ENCODE data around the gene TSPAN4. TPM values are rescaled to one million over a fixed set of nuclear protein-coding genes. Genes with fewer than 3 reads are reported as not detected.
A peak's percentile ranks its signal among the peaks of the same experiment; 100 is the strongest.

TSPAN4 gene
- total and polyA plus RNA-seq, 9 of the 15 experiments (the other 6 are each of a cell fraction or from before 2014, with no cell fraction given): 0.07 to 31.0 (median 15.7) TPM

DNA sequence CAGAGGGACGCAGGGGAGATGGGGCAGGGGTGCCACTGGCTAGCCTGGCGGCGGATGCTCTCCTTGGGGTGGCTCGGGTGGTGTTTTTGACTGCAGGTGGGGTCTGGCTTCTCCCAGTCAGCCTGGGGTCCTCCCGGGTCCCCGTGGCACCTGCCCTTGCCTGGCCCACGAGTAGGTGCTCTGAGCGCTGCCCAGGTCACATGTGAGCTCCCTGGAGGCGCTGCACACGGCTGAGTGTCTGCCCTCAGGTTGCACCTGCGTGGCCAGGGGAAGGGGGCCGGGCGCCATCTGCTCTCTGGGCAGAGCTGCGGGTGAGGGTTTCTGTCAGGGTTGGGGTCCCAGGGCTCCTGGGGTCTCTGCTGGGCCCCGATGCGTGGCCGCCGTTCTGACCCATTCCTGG lies 5.2 kb downstream of the TSPAN4 start:
- CTCF ChIA-PET (ENCODE audit: low intra/inter-chr PET ratio): interaction anchor here (1.1 kb wide), 1 partner anchor 203 kb away, joined by 4 read pairs; no protein-coding TSS in a partner anchor
- H3K9me3 ChIP-seq (replicated peaks; ENCODE audit: control insufficient read depth, insufficient read depth, low read depth, low read length): no peaks in the 10 kb centered on the region
- no peak overlapping the region for H2AFZ ChIP-seq (ENCODE audit: low read depth, low read length)
- H3K9ac ChIP-seq (ENCODE audit: insufficient read depth in 1 of 2, low read depth in 2 of 2, low read length in 2 of 2): peak overlapping the region in 1 of 2 experiments; percentile 35; a peak in 2 of 4 replicates
- no peak overlapping the region for H3K4me3 ChIP-seq
- intact Hi-C loops (cut with micrococcal nuclease): loop anchor here (5.0 to 10.0 kb wide), 2 partner anchors 67 to 204 kb away; partner anchors contain the start of gene CHID1
- 55% methylated on average over 17 of the region's 18 CpGs for WGBS (ENCODE audit: insufficient coverage, low coverage, missing lambda C conversion rate)
- no peak overlapping the region for H3K4me2 ChIP-seq (ENCODE audit: insufficient read depth, low read length)
- no peaks in the 10 kb centered on the region; the same call in 1 of the 2 replicates for H4K20me1 ChIP-seq (replicated peaks; ENCODE audit: control insufficient read depth, insufficient read depth, low read length)
- no peaks in the 10 kb centered on the region for H3K36me3 ChIP-seq (ENCODE audit: control insufficient read depth, insufficient read depth, low read length)
- POLR2A ChIA-PET: interaction anchor here (0.5 to 0.7 kb wide), 3 partner anchors 14 to 687 kb away, joined by 3 to 4 read pairs (median 3); no protein-coding TSS in a partner anchor
- H3K79me2 ChIP-seq (ENCODE audit: control insufficient read depth, insufficient read depth, low read length): peaks cover 10% of the 10 kb centered on the region
- BruUV-seq (replicated peaks): no TSS peak
- no peak for FAIRE-seq
- DNase-seq (ENCODE audit: extremely low read depth in 1 of 4, low spot score in 3 of 4): no peak
- TF ChIP-seq CAMTA2 (CRISPR knock-in tag; conservative IDR thresholded peaks at IDR 0.05): no peak
- no peaks in the 10 kb centered on the region for H3K27me3 ChIP-seq (ENCODE audit: control insufficient read depth in 2 of 2, insufficient read depth in 2 of 2, low read length in 2 of 2)
- H3K27ac ChIP-seq (ENCODE audit: extremely low read depth, low read depth, low read length): no peak overlapping the region
- in situ Hi-C loops (cut with MboI): no loop called here
- no peak for ATAC-seq
- H3K4me1 ChIP-seq (replicated peaks in 1 of 2; ENCODE audit: control insufficient read depth in 2 of 2, insufficient read depth in 2 of 2, low read length in 2 of 2): peaks cover 18 to 85% of the 10 kb centered on the region in 2 experiments
- no peaks in the 10 kb centered on the region for H3K9me1 ChIP-seq (ENCODE audit: control insufficient read depth, insufficient read depth, low read length)

GRCh38 chr11:848380-848931 lies 5.8 kb downstream of the TSPAN4 start:
- POLR2A ChIA-PET: interaction anchor here (0.6 kb wide), 1 partner anchor 686 kb away, joined by 3 read pairs; no protein-coding TSS in a partner anchor
- ATAC-seq (peak; percentile 56), FAIRE-seq (no peak)
- no peak for TF ChIP-seq MYC (IDR thresholded peaks at IDR 0.05; ENCODE audit: low read depth, low read length)
- no peak for TF ChIP-seq MYC (CRISPR knock-in tag; IDR thresholded peaks at IDR 0.05; ENCODE audit: borderline replicate concordance, low read depth)
- peak; percentile 80 to 81 (median 80) for TF ChIP-seq CTCF (IDR thresholded peaks at IDR 0.05 in 2 of 3, conservative IDR thresholded peaks at IDR 0.05 in 1 of 3; ENCODE audit: insufficient read depth in 2 of 3, low read depth in 1 of 3, low read length in 3 of 3)
- TF ChIP-seq POLR2B (IDR thresholded peaks at IDR 0.05; ENCODE audit: low read depth, partially characterized antibody): no peak
- TF ChIP-seq HNRNPL (IDR thresholded peaks at IDR 0.05; ENCODE audit: low read depth, low read length): no peak
- no peak for TF ChIP-seq ZNF121 (CRISPR knock-in tag; conservative IDR thresholded peaks at IDR 0.05)
- no peak for TF ChIP-seq CREM (IDR thresholded peaks at IDR 0.05; ENCODE audit: low read depth)
- no peak for TF ChIP-seq SAFB2 (IDR thresholded peaks at IDR 0.05; ENCODE audit: borderline replicate concordance, low read depth, low read length, severe bottlenecking)

More at GRCh38 chr11:848380-848931, 5.8 kb downstream of the TSPAN4 start:
- in situ Hi-C loops (cut with MboI) (no loop called here), intact Hi-C loops (cut with micrococcal nuclease) (loop anchor here (5.0 to 10.0 kb wide), 2 partner anchors 66 to 204 kb away; partner anchors contain the start of gene CHID1)
- no TSS peak for BruUV-seq (replicated peaks)
- no peak overlapping the region for H3K27ac ChIP-seq (ENCODE audit: extremely low read depth, low read depth, low read length)
- H2AFZ ChIP-seq (ENCODE audit: low read depth, low read length): no peak overlapping the region
- H3K9me3 ChIP-seq (replicated peaks; ENCODE audit: control insufficient read depth, insufficient read depth, low read depth, low read length): no peaks in the 10 kb centered on the region
- CTCF ChIA-PET (ENCODE audit: low intra/inter-chr PET ratio): interaction anchor here (1.1 kb wide), 1 partner anchor 202 kb away, joined by 4 read pairs; no protein-coding TSS in a partner anchor
- no peaks in the 10 kb centered on the region for H3K9me1 ChIP-seq (ENCODE audit: control insufficient read depth, insufficient read depth, low read length)
- no peaks in the 10 kb centered on the region; the same call in 1 of the 2 replicates for H4K20me1 ChIP-seq (replicated peaks; ENCODE audit: control insufficient read depth, insufficient read depth, low read length)
- H3K4me1 ChIP-seq (replicated peaks in 1 of 2; ENCODE audit: control insufficient read depth in 2 of 2, insufficient read depth in 2 of 2, low read length in 2 of 2): peaks cover 15 to 84% of the 10 kb centered on the region in 2 experiments
- H3K4me3 ChIP-seq: no peak overlapping the region
- peaks cover 5% of the 10 kb centered on the region for H3K79me2 ChIP-seq (ENCODE audit: control insufficient read depth, insufficient read depth, low read length)
- H3K27me3 ChIP-seq (ENCODE audit: control insufficient read depth in 2 of 2, insufficient read depth in 2 of 2, low read length in 2 of 2): no peaks in the 10 kb centered on the region
- WGBS (ENCODE audit: insufficient coverage, low coverage, missing lambda C conversion rate): 53% methylated on average over 13 of the region's 14 CpGs
- DNase-seq (ENCODE audit: extremely low read depth in 1 of 4, low spot score in 3 of 4): peak; percentile 50 to 71 (median 63)
- H3K36me3 ChIP-seq (ENCODE audit: control insufficient read depth, insufficient read depth, low read length): no peaks in the 10 kb centered on the region
- H3K4me2 ChIP-seq (ENCODE audit: insufficient read depth, low read length): no peak overlapping the region
- H3K9ac ChIP-seq (ENCODE audit: insufficient read depth in 1 of 2, low read depth in 2 of 2, low read length in 2 of 2): no peak overlapping the region

All from K562 (cell line).